ENCODE results near the gene TMC8.

The TMC8 gene

DNA sequence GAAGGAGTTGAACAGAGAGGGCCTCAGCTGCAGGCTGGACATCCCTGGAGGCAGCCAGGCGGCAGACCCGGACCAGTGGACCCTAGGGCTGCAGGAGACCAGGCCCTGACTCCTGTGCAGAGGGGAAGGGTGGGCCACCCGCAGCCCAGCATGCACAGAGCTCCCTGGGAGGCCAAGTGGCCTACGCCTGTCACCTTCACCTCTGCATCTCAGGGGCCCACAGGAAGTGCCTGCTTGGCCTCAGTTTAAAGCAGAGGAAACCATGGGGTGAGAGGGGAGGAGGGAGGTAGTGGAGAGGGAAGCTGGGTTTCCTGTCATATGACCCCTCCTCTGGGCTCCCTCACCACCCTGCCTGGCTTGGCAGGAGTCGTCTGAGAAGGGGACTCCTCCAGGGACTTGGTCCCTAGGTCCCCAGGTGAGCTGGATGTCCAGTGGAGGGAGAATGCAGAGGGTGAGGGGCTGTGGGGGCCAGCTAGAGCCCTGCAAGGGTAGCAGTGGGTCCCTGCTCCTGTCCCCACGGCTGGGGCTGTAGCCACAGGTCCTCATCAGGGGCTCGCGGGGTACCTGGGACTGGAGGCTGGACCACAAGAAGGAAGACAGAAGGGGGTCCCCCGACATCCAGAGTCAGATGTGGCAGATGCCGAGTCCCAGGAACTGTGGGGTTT, at the start of gene TMC8:
Gene TMC8, plus strand, starts transcription at position 335 of the 665 bp plus-strand sequence. CDS start 818 bp downstream, outside the sequence.
- no peak for DNase-seq

GRCh38 chr17:78081551-78081950, 49.0 kb upstream of the TMC8 start:
- no peak for DNase-seq

DNA sequence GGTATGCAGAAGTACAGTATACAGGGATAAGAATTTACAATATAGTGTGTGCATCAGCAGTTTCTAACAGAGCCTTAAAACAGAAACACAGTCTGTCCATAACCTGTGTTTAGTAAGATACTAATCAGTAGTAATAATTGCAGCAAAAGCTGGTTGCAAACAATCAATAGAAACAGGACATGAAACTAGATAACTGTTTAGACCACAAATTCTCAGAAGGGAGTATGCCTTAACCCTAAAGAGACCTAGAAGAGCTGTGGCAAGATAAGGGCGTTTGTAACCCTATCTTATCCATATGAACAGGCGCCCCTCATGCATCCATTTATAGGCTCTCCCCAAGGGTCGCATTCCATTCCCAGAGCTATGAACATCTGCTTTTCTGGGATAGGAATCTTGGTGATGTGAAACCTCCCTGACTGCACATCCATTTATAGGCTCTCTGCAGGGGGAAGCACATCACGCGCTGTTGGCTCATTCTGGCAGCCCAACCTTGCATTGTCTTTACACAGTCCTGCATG, 48.2 kb upstream of the TMC8 start:
- peak in 1 of 2 donors; percentile 27 for DNase-seq

DNA sequence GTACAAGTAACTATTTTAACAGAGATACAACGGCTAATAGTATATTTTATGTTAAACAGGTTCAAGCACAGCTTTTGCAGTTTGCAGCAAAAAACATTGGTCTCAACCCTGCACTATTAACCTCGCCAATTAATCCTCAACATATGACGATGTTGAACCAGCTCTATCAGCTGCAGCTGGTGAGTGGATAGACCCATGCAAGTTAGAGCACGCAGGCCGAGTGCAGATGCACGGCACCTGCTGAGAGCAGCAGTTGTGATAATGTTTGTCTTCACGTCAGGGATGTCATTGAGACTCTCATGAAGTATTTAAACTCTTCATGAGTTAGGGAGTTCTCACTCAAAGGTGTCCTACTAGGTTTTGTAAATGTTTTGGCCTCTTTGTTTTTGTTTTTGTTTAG, 47.6 kb upstream of the TMC8 start:
- DNase-seq = no peak

DNA sequence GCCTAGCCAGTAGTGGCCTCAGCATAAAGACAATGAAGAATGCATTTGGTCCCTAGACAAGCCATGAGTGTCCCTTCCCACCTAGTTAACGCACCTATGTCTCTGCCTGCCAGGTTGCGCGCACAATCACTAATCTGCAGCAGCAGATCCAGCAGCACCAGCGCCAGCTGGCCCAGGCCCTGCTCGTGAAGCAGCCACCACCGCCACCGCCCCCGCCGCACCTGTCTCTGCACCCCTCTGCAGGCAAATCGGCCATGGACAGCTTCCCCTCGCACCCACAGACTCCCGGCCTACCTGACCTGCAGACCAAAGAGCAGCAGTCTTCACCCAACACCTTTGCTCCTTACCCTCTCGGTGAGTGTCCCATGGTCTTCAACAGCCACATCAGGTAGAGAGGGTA, 43.8 kb upstream of the TMC8 start:
- no peak for DNase-seq

DNA sequence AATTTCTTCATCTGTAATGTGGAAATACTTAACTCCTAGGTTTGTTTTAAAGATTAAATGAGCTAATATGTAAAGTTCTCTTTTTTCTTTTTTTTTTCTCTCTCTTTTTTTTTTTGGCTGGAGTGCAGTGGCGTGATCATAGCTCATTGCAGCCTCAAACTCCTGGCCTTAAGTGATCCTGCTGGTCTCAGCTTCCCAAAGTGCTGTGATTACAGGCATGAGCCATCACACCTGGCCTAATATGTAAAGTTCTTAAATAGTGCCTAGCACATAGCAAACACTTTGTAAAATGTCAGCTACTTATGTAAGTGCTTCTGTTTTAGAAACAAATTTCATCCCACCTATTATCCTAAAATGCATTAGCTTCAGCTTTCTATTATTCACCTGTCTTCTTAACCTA, 42.0 kb upstream of the TMC8 start:
- no peak for DNase-seq

- no peak for DNase-seq
Measured at GRCh38 chr17:78089576-78090281, 40.8 kb upstream of the TMC8 start.

GRCh38 chr17:78092794-78093324, 37.7 kb upstream of the TMC8 start:
- DNase-seq = no peak

DNA sequence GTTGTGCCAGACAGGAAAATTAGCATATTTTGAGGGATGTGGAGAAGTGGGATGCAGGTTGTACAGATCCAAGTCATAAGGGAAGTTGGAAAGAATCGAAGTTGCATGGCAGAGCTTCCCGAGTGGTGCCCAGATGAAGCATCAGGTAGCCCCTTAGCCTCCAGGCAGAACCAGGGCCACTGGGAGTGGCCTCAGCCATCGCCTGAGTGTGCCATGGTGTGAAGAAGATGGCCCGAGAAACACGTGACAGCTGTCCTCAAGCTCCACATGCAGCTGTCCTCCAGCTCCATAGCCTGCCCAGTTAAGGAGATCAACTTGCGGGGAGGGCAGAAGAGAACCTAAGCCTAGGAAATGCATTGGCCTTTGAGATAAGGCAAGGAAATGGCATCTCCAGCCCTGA, 35.5 kb upstream of the TMC8 start:
- DNase-seq = no peak

DNA sequence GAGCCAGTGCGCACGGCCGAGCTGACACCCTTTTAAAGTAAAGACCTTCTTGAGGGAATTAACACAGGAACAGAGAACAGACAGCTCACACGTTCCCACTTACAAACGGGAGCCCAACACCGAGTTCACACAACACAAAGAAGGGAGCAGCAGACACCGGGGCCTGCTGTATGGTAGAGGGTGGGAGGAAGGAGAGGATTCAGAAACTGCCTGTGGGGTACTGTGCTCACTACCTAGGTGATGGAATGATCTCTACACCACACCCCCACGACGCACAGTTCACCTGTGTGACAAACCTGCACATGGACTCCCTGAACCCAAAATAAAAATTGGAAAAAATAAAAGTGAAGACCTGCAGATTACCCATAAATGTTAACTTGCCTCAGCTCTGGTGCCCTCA, 34.5 kb upstream of the TMC8 start:
- no peak for DNase-seq

DNA sequence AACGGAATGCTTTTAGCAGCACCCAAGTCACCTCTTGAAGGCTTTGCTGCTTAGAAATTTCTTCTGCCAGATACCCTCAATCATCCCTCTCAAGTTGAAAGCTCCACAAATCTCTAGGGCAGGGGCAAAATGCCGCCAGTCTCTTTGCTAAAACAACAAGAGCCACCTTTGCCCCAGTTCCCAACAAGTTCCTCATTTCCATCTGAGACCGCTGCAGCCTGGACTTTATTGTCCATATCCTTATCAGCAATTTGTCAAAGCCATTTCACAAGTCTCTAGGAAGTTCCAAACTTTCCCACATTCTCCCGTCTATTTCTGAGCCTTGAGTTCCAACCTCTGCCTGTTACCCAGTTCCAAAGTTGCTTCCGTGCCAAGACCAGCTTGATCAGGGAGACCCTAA, 29.5 kb upstream of the TMC8 start:
- no peak for DNase-seq

DNA sequence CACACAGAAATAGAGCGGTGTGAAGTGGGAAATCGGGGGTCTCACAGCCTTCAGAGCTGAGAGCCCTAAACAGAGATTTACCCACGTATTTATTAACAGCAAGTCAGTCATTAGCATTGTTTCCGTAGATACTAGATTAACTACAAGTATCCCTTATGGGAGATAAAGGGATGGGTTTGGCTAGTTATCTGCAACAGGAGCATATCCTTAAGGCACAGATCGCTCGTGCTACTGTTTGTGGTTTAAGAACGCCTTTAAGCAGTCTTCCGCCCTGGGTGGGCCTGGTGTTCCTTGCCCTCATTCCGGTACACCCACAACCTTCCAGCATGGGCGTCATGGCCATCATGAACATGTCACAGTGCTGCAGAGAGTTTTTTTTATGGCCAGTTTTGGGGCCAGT, 29.0 kb upstream of the TMC8 start:
- DNase-seq = no peak

GRCh38 chr17:78103311-78103710, 27.3 kb upstream of the TMC8 start:
- DNase-seq = no peak

DNA sequence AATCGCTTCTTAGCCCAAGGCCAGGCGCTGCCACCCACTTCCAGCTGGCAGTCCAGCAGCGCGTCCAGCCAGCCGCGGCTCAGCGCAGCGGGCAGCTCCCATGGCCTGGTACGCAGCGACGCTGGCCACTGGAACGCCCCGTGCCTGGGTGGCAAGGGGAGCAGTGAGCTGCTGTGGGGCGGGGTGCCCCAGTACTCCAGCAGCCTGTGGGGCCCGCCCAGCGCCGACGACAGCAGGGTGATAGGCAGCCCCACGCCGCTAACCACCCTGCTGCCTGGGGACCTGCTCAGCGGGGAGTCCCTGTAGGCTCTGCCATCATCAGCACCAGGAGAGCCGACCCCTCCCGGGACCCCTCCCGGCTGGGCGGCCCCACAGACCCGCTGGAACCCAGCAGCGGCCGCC, 26.0 kb upstream of the TMC8 start:
- DNase-seq = no peak

- DNase-seq = no peak
Measured at GRCh38 chr17:78105101-78105500, 25.5 kb upstream of the TMC8 start.

DNA sequence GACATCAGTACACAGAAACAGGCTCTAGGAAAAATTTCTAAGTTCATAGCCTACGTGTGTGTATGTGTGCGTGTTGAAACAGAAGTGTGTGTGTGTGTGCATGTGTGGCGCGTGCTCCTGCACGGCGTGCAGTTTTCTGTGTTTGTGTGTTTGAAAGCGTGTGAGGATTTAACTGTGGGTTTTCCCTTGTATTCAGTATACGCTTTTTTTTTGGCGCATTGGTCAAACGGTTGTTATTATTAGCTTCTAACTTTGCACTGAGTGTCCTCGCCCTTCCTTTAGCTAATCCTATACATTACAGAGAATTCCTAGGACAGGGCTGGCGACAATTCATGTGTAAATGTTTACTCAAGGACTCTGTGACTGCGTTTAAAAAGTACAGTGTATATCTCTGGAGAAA, 25.0 kb upstream of the TMC8 start:
- DNase-seq = no peak

DNA sequence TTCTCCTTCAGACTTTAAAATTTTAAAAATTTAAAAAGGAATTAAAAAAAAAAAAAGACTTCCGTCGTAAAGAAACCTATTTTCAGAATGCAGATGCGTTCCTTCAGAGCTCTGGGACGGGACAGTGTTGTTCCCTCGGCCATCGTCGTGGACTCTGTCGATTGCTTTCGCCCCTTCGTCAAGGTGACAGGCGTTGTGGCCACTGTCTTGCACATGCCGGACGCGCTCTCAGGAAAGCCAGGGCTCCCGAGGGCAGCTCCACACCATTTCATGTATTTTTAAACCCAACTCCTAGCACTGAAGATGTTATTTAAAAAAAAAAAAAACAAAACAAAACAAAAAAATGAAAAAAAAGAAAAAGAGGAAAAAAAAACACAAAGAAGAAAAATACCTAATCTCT, 24.4 kb upstream of the TMC8 start:
- no peak for DNase-seq

DNA sequence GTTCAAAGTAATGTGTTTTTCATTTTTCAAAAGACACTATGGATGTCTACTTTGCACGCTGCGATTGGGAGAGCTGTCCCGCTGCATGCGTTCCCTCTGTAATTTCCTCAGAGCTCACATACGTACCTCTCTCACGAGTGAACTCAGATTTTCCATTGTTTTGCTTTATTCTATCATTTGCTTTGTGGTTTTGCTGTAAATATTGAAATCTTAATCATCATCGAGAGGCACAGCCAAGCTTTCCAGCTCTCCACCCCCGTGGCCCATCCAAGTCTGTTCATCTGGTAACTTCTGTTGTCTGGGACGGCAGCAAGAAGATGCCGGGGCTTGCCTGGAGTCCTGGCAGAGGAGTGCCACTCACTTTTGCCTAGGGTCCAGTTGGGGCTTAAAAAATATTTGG, 23.1 kb upstream of the TMC8 start:
- no peak for DNase-seq

- DNase-seq = no peak
Measured at GRCh38 chr17:78107976-78108725, 22.4 kb upstream of the TMC8 start.

DNA sequence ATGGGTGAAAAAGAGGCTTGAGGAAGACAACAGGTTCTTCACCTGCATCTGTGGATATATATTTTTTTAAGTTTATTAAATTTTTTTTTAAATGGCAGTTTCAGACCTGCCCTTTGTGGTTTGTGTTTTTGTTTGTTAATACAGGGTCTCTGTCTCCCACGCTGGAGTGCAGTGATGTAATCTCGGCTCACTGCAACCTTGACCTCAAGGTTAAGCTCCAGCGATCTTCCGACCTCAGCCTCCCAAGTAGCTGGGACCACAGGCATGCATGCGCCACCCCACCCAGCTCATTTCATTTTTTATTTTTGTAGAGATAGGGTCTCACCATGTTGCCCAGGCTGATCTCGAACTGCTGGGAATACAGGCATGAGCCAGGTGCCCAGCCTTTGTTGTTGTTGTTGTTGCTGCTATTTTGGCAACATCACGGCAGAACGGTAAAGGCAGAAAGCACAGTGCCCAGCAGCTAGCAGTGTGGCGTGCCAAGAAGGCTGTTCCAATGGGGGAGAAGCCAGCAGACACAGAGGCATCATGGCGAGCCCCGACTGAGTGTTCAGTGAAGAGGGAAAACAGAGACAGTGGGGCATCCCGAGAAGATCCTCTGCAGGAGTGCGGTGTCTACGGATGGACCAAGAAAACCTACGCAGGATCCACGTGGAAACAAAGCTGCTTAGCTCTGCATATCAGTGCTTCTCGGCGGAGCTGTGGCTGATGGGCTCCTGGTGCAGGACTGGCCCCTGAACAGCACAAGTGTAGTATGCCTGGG, 21.7 kb upstream of the TMC8 start:
- peak in 1 of 2 donors; percentile 34 for DNase-seq

DNA sequence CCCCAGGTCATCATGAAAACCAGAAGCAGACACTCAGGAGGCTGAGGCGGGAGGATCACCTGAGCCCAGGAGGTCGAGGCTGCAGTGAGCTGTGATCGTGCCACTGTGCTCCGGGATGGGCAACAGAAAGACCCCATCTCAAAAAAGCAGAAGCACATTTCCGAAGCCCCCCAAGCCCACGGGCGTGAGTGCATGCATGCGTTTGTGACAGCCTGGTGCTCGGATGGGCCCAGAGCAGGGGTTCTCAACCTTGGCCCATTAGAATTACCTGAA, 21.1 kb upstream of the TMC8 start:
- DNase-seq = no peak

- no peak for DNase-seq
Measured at GRCh38 chr17:78110363-78111015, 20.1 kb upstream of the TMC8 start.

Data from hippocampal formation (tissue), 2 donors.